ENCODE measurements around the gene TIGD6.

TIGD6 gene

DNA sequence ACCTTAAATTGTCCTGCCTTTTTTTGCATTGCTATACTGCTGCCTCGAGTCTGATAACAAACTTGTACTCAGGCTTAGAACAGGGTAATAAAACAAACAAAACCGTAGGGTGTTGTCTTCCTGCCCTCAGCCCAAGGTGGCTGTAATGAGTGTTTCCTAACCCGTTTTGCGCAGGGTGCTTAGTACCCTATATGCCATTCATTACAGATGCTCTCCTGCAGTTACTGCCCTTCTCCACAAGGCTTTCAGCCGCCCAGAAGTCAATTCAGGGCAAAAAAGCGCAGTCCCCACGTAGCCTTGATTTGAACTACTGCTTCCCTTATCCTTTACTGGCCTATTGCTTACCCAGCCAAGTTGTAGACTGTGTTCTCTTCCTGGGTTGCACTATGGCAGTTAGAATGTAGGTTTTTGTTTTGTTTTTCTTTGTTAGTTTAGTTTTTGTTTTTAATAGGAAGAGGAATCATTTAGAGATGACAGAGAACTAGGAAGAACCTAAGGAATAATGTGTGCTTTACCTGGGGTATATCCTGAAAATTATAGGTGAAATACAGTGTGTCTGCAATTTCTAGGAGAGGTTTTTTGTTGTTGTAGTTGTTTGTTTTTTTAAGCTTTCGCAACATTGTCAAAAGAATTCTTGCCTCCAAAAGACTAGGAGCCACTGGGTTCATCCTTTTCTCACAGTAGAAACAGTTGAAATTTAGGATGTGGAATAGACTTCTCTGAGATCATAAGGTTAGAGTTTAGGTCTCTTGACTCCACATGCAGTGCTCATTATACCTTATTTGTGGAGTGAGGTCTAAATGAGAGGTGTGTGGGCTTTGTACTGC lies 1.4 kb upstream of the TIGD6 start:
- Histone ChIP-seq H3K4me3 (ENCODE audit: low read depth, low read length, poor library complexity, severe bottlenecking) (peak overlapping the region; percentile 86), H3K4me1 (ENCODE audit: insufficient read depth, low read length, severe bottlenecking) (peaks cover 22% of the 10 kb centered on the region), H3K36me3 (ENCODE audit: insufficient read depth, low read length) (peaks cover 32% of the 10 kb centered on the region), H4K20me1 (ENCODE audit: insufficient read depth, low read length) (no peaks in the 10 kb centered on the region), H3K79me2 (ENCODE audit: insufficient read depth, low read length) (peaks cover 29% of the 10 kb centered on the region), H2AFZ (ENCODE audit: low read length) (no peak overlapping the region), H3F3A (ENCODE audit: insufficient read depth, low read length) (no peaks in the 10 kb centered on the region), H3K9ac (ENCODE audit: low read length) (peak overlapping the region; percentile 93), H3K27me3 (ENCODE audit: insufficient read depth, low read length) (no peaks in the 10 kb centered on the region), H3K9me2 (ENCODE audit: low read depth, low read length) (no peaks in the 10 kb centered on the region), H3K4me2 (ENCODE audit: low read length) (peak overlapping the region; percentile 70), H3K27ac (ENCODE audit: low read depth, low read length, poor library complexity, severe bottlenecking) (peak overlapping the region; percentile 55), H3K9me3 (ENCODE audit: low read length) (no peaks in the 10 kb centered on the region)
- TF ChIP-seq, protein P1, sequence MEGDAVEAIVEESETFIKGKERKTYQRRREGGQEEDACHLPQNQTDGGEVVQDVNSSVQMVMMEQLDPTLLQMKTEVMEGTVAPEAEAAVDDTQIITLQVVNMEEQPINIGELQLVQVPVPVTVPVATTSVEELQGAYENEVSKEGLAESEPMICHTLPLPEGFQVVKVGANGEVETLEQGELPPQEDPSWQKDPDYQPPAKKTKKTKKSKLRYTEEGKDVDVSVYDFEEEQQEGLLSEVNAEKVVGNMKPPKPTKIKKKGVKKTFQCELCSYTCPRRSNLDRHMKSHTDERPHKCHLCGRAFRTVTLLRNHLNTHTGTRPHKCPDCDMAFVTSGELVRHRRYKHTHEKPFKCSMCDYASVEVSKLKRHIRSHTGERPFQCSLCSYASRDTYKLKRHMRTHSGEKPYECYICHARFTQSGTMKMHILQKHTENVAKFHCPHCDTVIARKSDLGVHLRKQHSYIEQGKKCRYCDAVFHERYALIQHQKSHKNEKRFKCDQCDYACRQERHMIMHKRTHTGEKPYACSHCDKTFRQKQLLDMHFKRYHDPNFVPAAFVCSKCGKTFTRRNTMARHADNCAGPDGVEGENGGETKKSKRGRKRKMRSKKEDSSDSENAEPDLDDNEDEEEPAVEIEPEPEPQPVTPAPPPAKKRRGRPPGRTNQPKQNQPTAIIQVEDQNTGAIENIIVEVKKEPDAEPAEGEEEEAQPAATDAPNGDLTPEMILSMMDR (IDR thresholded peaks at IDR 0.05; ENCODE audit: low read length): peak; percentile 57
- TF ChIP-seq EZH2 (IDR thresholded peaks at IDR 0.05; ENCODE audit: borderline replicate concordance, low read length): no peak

DNA sequence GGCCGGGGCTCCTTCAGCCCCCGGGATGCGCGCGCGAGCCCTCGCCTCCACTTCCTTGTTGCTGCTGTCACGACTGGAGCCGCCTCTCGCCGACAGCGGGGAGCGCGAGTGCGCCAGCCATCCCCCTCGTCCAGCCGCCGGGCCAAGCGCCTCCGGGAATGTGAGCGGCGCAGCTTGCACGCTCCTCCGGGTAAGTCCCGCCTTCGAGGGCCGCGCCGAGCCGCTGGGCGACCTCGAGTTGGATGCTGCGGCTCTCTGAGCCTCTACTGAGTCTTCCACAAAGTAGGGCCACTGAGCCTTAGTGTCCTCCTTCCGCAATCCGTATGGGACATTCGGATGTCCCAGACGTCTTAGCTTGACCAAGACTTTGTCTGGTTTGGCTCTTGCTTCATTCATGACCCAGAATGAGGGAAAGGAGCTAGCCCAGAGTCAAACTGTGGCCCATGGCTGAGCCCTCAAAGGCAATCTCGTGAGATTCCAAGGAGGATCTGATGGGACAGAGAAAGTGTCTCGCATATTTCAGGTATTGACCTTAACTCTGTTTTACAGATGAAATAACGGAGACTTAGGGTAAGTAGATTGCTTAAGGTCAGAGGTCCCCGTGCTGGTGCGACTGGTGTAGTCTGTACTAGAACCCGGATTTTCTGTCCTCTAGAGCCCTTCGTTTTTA lies 671 bp upstream of the TIGD6 start:
- Histone ChIP-seq H3K4me2 (ENCODE audit: low read length) (peak overlapping the region; percentile 70), H3K27ac (ENCODE audit: low read depth, low read length, poor library complexity, severe bottlenecking) (peak overlapping the region; percentile 55), H4K20me1 (ENCODE audit: insufficient read depth, low read length) (no peaks in the 10 kb centered on the region), H3K4me3 (ENCODE audit: low read depth, low read length, poor library complexity, severe bottlenecking) (peak overlapping the region; percentile 86), H3K27me3 (ENCODE audit: insufficient read depth, low read length) (no peaks in the 10 kb centered on the region), H3K4me1 (ENCODE audit: insufficient read depth, low read length, severe bottlenecking) (peaks cover 22% of the 10 kb centered on the region), H3K9me2 (ENCODE audit: low read depth, low read length) (no peaks in the 10 kb centered on the region), H3K9ac (ENCODE audit: low read length) (peak overlapping the region; percentile 93), H3K36me3 (ENCODE audit: insufficient read depth, low read length) (peaks cover 25% of the 10 kb centered on the region), H3F3A (ENCODE audit: insufficient read depth, low read length) (no peaks in the 10 kb centered on the region), H3K79me2 (ENCODE audit: insufficient read depth, low read length) (peaks cover 26% of the 10 kb centered on the region), H2AFZ (ENCODE audit: low read length) (no peak overlapping the region), H3K9me3 (ENCODE audit: low read length) (no peaks in the 10 kb centered on the region)
- TF ChIP-seq EZH2 (IDR thresholded peaks at IDR 0.05; ENCODE audit: borderline replicate concordance, low read length): no peak
- TF ChIP-seq, protein P1 (IDR thresholded peaks at IDR 0.05; ENCODE audit: low read length): no peak

DNA sequence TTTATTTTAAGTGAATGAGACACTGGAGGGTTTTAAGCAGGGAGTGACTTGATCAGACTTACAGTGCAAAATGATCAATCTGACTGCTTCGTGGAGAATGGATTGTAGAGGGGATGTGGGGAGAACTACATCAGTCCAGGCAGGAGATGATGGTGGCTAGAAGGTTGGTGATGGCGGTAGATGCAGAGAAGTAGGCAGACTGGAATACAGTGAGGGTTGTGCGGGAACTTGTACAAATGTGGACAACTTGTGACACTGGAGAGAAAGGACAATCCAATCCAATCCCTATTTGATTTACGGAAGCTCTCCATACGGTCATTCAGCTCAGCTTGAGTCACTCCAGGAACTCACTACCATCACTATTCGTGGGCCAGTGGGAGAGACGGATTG lies 593 bp downstream of the TIGD6 start:
- H3K79me2 ChIP-seq (ENCODE audit: insufficient read depth, low read length): peaks cover 24% of the 10 kb centered on the region
- H3K27ac ChIP-seq (ENCODE audit: low read depth, low read length, poor library complexity, severe bottlenecking): peak overlapping the region; percentile 46
- no peaks in the 10 kb centered on the region for H4K20me1 ChIP-seq (ENCODE audit: insufficient read depth, low read length)
- no peaks in the 10 kb centered on the region for H3K9me3 ChIP-seq (ENCODE audit: low read length)
- peak overlapping the region; percentile 93 for H3K9ac ChIP-seq (ENCODE audit: low read length)
- H3K4me1 ChIP-seq (ENCODE audit: insufficient read depth, low read length, severe bottlenecking): peaks cover 22% of the 10 kb centered on the region
- no peaks in the 10 kb centered on the region for H3K27me3 ChIP-seq (ENCODE audit: insufficient read depth, low read length)
- H2AFZ ChIP-seq (ENCODE audit: low read length): 0 out of 2 replicates have a peak overlapping the region, but pooled peaks have one; percentile 3
- H3K4me3 ChIP-seq (ENCODE audit: low read depth, low read length, poor library complexity, severe bottlenecking): peak overlapping the region; percentile 86
- H3K4me2 ChIP-seq (ENCODE audit: low read length): peak overlapping the region; percentile 70
- no peaks in the 10 kb centered on the region for H3K9me2 ChIP-seq (ENCODE audit: low read depth, low read length)
- H3K36me3 ChIP-seq (ENCODE audit: insufficient read depth, low read length): peaks cover 12% of the 10 kb centered on the region; the same call in 1 of the 2 replicates
- no peak for TF ChIP-seq EZH2 (IDR thresholded peaks at IDR 0.05; ENCODE audit: borderline replicate concordance, low read length)
- TF ChIP-seq, protein P1 (IDR thresholded peaks at IDR 0.05; ENCODE audit: low read length): no peak
- H3F3A ChIP-seq (ENCODE audit: insufficient read depth, low read length): no peaks in the 10 kb centered on the region
